Heart left ventricle (tissue), 16 donors: ENCODE data around the gene SLC23A2. TPM values are rescaled to one million over a fixed set of nuclear protein-coding genes. Genes with fewer than 3 reads are reported as not detected.

ENCODE experiments used
- ATAC-seq, 4 donors: fragments of 200-7000 bp; cut with Tn5 transposase; one replicate each; pipeline ENCODE4 v1.9.1; 2020 to 2022; ENCODE audit warnings: moderate library complexity in 4 of 4, mild to moderate bottlenecking in 3 of 4, moderate number of reproducible peaks in 1 of 4
- DNase-seq, 5 donors: peaks; one replicate each; pipeline ENCODE4 v3.0.0-alpha.2; 2020
- H3K27ac ChIP-seq, 12 donors: fragments of 200-600 bp; sonication (generic) in 4 of 12; one replicate each; pipeline versions ENCODE4 v1.5.0 to v1.8.0; 2016 to 2022; ENCODE audit warnings: mild to moderate bottlenecking in 2 of 12
- H3K27me3 ChIP-seq, 9 donors: fragments of 200-600 bp; sonication (generic) in 2 of 9; one replicate each; pipeline versions ENCODE4 v1.5.1 to v1.8.0; 2016 to 2022; ENCODE audit warnings: mild to moderate bottlenecking in 3 of 9
- H3K36me3 ChIP-seq, 9 donors: fragments of 200-600 bp; sonication (generic) in 2 of 9; one replicate each; pipeline versions ENCODE4 v1.5.0 to v1.8.0; 2018 to 2022; ENCODE audit warnings: mild to moderate bottlenecking in 2 of 9
- H3K4me1 ChIP-seq, 12 donors: fragments of 200-600 bp; sonication (generic) in 4 of 12; one replicate each; pipeline versions ENCODE4 v1.5.0 to v1.8.0; 2016 to 2022; ENCODE audit warnings: mild to moderate bottlenecking in 3 of 12
- H3K4me3 ChIP-seq, 12 donors: fragments of 200-600 bp; sonication (generic) in 4 of 12; one replicate each; pipeline versions ENCODE4 v1.5.0 to v1.8.0; 2017 to 2022; ENCODE audit warnings: mild to moderate bottlenecking in 9 of 12, moderate library complexity in 4 of 12
- H3K9me3 ChIP-seq, 12 donors: fragments of 200-600 bp; sonication (generic) in 4 of 12; one replicate each; pipeline versions ENCODE4 v1.5.0 to v1.8.0; 2016 to 2022; ENCODE audit warnings: mild to moderate bottlenecking in 1 of 12
- POLR2A ChIP-seq, 2 donors: fragments of 450-650 bp; IDR thresholded peaks; one replicate each; pipeline ENCODE4 v1.6.1; 2017; ENCODE audit warnings: antibody characterized with exemption in 2 of 2, mild to moderate bottlenecking in 2 of 2, moderate library complexity in 2 of 2
- WGBS, 4 donors: extraction: QIAGEN DNeasy Blood & Tissue Kit in 2 of 4; methylation state at CpG; one replicate each; pipeline versions ENCODE4 v1.1.5 to v1.1.7; 2013 to 2018; 5-methylcytosine and 5-hydroxymethylcytosine counted together
- intact Hi-C, 10 donors: fragments of 100-400 bp; cut with DNase I; formaldehyde crosslinking; loops; one replicate each; pipeline versions ENCODE4 v1.11.1 to v1.14.2; 2022
- polyA plus RNA-seq, 2 donors: library from polyadenylated mRNA; stranded (reverse); fragments of 200-250 nt; gene quantifications; one replicate each; pipeline ENCODE4 v1.2.3, GENCODE V29; 2013
- total RNA-seq, 9 donors: library from RNA; depleted of rRNA in 2 of 9; stranded (reverse); fragments of >200 nt in 2 of 9; fragmentation: NEBNext Ultra II Directional in 3 of 9; extraction: Animal tissue kit (Norgen Biotek cat#: 25700) in 3 of 9; gene quantifications; one replicate each; pipeline versions ENCODE4 v1.1.0 to v1.2.4, GENCODE V29; 2016 to 2023
- TF ChIP-seq, protein P1 (sequence below), 12 donors: fragments of 200-600 bp; sonication (generic) in 4 of 12; IDR thresholded peaks; one replicate each; pipeline versions ENCODE4 v1.5.0 to v1.8.0; 2018 to 2022; ENCODE audit warnings: antibody characterized with exemption in 12 of 12, mild to moderate bottlenecking in 5 of 12
- donor health status: ischemic (EF 13 %, LVEDD 7.1; RV severe dilation, severe dysfunction).
- donor health status: healthy with polysubstance abuse.
- donor health status: DM: no; HTN: yes; CAD: no.
- donor health status: DM: no; HTN: no; CAD: no.
- donor health status: ischemic (EF 25% LVEDD 6.9; RV normal size, moderate dysfunction).
- donor health status: ischemic (EF 25% LVEDD 5.7; RV mildly dilated, moderate dysfunction).
- donor health status: healthy.
- donor health status: DM: yes; HTN: yes; CAD: no.
- donor health status: ischemic (EF 35%, LVEDD 5.7; RV mildly dilated, moderate dysfunction).
- donor health status: nonischemic (EF 11% LVEDD 7.7; RV severe dilation, severe dysfunction).
- donor health status: DM: yes; HTN: yes; CAD: no.
- donor health status: PGD.
- donor health status: ischemic (EF 29% LVEDD 5.4; RV normal size, mild dysfunction).
- donor health status: nonischemic (EF 23%, LVEDD 6.1; RV moderate dilation, normal function).

Gene SLC23A2
- total and polyA plus RNA-seq, 11 donors: 3.0 to 18.7 (median 8.1) TPM

DNA sequence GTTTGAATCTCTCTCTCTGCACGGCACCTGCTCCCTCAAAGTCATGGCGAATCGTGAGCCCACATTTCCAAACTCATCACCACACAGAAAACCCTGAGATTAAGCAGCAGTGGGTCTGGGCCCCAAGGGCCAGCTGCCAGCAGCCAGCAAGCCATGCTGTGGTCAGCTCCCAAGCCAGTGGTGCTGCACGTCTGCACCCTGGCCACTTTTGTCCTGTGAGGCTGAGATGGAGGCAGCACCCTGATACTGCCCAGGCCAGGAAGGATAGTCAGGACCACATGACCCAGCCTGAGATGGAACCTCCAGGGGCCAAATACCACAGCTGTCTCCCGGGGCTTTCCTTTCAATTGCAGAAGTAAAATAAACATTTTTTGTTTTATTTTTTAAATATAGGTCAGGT is 185.7 kb downstream of the SLC23A2 start:
- no peaks in the 10 kb centered on the region for H3K9me3 ChIP-seq
- ATAC-seq: no peak
- peak overlapping the region in 2 of 12 donors; percentile 70 to 97 for H3K27ac ChIP-seq
- H3K4me3 ChIP-seq: peak overlapping the region in 1 of 12 donors; percentile 58
- H3K4me1 ChIP-seq: peaks cover 0 to 70% (median 18%) of the 10 kb centered on the region in 12 donors
- 84 to 92% (median 89%) methylated on average over 5 of the region's 5 CpGs for WGBS, 4 donors
- TF ChIP-seq, protein P1, sequence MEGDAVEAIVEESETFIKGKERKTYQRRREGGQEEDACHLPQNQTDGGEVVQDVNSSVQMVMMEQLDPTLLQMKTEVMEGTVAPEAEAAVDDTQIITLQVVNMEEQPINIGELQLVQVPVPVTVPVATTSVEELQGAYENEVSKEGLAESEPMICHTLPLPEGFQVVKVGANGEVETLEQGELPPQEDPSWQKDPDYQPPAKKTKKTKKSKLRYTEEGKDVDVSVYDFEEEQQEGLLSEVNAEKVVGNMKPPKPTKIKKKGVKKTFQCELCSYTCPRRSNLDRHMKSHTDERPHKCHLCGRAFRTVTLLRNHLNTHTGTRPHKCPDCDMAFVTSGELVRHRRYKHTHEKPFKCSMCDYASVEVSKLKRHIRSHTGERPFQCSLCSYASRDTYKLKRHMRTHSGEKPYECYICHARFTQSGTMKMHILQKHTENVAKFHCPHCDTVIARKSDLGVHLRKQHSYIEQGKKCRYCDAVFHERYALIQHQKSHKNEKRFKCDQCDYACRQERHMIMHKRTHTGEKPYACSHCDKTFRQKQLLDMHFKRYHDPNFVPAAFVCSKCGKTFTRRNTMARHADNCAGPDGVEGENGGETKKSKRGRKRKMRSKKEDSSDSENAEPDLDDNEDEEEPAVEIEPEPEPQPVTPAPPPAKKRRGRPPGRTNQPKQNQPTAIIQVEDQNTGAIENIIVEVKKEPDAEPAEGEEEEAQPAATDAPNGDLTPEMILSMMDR (IDR thresholded peaks at IDR 0.05): no peak
- TF ChIP-seq POLR2A (IDR thresholded peaks at IDR 0.05): no peak
- intact Hi-C loops: no loop called here
- H3K27me3 ChIP-seq: no peaks in the 10 kb centered on the region
- peaks cover 0 to 14% (median 0%) of the 10 kb centered on the region in 9 donors for H3K36me3 ChIP-seq
- DNase-seq: no peak

DNA sequence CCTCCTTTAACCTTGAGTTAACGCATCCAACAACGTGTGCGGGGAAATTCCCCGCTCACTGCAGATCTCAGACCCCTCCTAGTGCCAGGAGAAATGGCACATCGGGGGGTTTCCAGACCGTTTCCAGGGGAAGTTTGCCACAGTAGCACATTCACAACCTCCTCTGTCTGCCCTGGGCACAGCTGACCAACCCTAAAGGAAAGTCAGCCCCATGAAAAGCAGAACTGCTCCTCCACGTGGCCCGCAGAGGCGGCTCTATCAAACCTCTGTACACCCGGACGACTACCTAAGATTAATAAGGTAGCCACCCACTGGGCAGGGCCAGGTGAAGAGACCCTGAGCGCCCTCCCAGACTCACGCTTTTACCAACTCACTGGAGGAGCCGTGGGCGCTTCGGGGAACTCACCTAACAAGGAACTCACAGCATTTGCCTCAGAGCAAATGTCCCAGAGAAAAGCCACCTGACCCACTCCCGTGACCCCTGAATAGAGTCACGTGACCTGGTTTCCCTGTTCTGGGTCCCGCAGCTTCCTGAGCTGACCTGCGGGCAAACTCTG is 186.5 kb downstream of the SLC23A2 start:
- 63 to 76% (median 72%) methylated on average over 17 to 20 of the region's 20 CpGs for WGBS, 4 donors
- peak; percentile 12 to 57 (median 33) for ATAC-seq
- peaks cover 0 to 70% (median 18%) of the 10 kb centered on the region in 12 donors for H3K4me1 ChIP-seq

DNA sequence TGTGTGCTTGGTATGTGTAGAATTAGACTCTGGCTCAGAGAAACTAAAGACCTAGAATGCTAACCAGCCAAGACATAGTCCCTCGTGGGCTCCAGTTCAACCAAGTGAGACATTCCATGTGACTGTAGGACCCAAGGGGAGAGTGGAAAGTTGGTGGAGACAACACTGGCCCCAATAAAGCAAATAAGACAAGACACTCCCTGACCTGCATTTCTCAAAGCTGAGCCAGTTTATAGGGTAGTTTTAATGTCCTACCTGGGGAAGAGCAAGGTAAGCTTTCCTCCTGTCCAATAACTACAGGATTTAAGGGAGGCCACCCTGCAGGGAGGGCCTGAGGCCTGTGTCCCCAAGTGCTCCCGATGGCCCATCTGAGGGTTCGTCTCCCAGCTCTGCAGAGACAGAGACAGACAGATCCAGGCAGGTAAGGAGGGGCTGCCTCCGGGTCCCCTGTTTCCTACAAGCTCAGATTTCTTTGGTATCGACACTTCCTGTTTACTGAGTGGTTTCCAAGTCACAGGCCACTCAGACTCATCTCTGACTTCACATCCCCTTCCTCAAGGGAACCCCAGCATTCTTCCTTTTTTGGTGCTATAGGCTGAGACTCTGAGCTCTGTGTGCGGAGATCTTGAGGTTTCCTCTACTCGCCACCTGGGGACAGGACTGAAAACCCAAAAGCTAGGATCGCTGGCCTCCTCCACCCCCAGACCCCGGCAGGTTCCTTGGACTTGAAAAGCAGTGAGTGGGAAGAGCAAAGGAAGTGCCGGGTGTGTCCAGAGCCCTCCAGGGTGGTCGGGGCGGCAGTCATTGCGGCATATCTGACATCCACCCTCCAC is 187.2 kb downstream of the SLC23A2 start:
- H3K4me3 ChIP-seq: peak overlapping the region in 6 of 12 donors; percentile 8 to 58 (median 28)
- H3K36me3 ChIP-seq: no peaks in the 10 kb centered on the region
- intact Hi-C loops: no loop called here
- H3K9me3 ChIP-seq: no peaks in the 10 kb centered on the region
- no peaks in the 10 kb centered on the region for H3K27me3 ChIP-seq
- DNase-seq: peak in 1 of 5 donors; percentile 44
- whole genome bisulfite sequencing, 4 donors: 48 to 59% (median 49%) methylated on average over 13 of the region's 13 CpGs
- no peak for TF ChIP-seq POLR2A (IDR thresholded peaks at IDR 0.05)
- TF ChIP-seq, protein P1 (IDR thresholded peaks at IDR 0.05): no peak
- peak; percentile 40 to 75 (median 59) for ATAC-seq
- peaks cover 0 to 73% (median 18%) of the 10 kb centered on the region in 12 donors for H3K4me1 ChIP-seq
- H3K27ac ChIP-seq: peak overlapping the region in 11 of 12 donors; percentile 18 to 97 (median 66)

More for the DNA sequence above, 186.5 kb downstream of the SLC23A2 start:
- intact Hi-C loops: no loop called here
- Histone ChIP-seq H3K9me3 (no peaks in the 10 kb centered on the region), H3K27me3 (no peaks in the 10 kb centered on the region), H3K36me3 (peaks cover 0 to 6% (median 0%) of the 10 kb centered on the region in 9 donors), H3K4me3 (peak overlapping the region in 6 of 12 donors; percentile 8 to 58 (median 28)), H3K27ac (peak overlapping the region in 11 of 12 donors; percentile 36 to 97 (median 66))
- no peak for TF ChIP-seq POLR2A (IDR thresholded peaks at IDR 0.05)
- TF ChIP-seq, protein P1 (IDR thresholded peaks at IDR 0.05): no peak
- peak in 2 of 5 donors; percentile 49 to 65 for DNase-seq
